NAMALWA (cell line): ENCODE measurements around the gene DLG3.
"Not testable (repeated sequence)": the region's sequence is repeated elsewhere in the genome, so short reads cannot be mapped to it uniquely, and the experiment has no call there.

ENCODE experiments used
- DNase-seq: peaks from one replicate; pipeline ENCODE4 v3.0.0-alpha.2; 2015; ENCODE audit warnings: low spot score

Gene DLG3

DNA sequence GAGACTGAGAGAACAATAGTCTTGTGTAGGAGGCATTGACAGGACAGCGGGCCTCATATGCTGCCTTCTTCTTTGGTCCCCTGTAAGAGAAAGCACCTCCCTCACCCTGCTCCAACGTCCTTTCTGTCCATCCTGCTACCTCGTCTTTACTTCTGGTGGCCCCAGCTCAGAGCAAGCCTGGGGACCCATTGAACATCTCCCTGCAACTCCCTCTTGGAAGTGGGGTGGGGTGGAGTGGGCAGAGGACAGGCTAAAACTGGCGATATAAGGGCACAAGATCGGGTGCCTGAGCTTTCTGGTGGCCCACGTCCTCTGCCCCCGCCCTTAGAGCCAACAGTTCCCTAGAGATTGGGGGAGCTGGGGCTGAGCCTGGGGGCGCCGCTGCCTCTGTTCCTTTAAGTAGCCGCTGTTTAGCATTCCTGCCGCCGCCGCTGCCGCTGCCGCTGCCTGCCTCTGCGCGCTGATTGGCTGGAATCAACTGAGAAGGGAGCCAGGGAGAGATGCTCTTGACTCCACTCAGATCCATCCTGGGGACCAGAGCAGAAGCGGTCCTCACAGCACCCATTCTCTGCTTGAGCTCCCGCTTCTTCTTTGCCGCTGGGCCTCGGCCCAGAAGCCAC lies at the start of gene DLG3:
Gene DLG3, plus strand, starts transcription at position 510 of the 620 bp plus-strand sequence. CDS start 367 bp downstream, outside the sequence.
- DNase-seq = no peak

DNA sequence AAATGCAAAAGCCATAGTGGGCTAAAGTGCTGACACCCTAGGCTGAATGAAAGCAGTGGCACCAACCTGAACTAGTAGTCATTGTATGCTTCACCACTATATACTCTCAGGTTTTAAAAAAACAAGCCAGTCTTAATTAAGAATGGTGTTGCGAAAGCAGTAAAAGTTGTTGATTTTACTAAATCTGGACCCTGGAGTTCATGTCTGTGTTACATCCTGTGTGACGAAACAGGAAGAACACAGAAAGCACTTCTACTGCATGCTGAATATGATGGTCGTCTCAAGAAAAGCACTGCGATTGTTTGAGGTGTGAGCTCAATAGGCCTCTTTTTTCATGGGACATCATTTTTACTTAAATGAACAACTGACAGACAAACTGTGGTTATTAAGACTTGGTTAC lies 45.7 kb upstream of the DLG3 start:
- peak; percentile 45 for DNase-seq

DNA sequence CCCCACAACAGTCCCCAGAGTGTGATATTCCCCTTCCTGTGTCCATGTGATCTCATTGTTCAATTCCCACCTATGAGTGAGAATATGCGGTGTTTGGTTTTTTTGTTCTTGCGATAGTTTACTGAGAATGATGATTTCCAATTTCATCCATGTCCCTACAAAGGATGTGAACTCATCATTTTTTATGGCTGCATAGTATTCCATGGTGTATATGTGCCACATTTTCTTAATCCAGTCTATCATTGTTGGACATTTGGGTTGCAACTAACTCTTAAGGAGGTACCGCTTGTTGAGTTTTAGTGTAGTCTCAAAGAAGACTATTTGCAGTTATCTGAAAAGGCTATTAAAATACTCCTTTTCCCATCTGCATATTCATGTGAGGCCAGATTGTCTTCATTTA lies 44.5 kb upstream of the DLG3 start:
- not testable (repeated sequence) for DNase-seq

DNA sequence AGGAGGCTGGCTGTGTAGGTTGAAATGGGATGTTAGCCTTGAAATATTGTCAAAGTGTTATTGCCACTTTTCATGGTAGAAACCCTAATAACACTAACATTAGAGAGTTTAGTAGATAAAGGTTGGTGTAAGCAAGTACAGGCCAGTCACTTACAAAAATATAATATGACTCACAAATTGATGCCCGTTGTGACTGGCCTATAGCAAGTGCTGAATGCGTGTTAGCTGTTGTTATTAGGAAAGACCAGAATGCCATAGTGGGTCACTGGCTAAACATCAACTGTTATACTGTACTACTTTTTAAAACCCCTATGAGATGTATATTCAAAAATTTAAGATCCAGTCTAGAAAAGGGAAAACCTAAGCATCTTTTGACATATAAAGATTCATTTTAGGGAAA lies 41.9 kb upstream of the DLG3 start:
- DNase-seq = no peak

DNA sequence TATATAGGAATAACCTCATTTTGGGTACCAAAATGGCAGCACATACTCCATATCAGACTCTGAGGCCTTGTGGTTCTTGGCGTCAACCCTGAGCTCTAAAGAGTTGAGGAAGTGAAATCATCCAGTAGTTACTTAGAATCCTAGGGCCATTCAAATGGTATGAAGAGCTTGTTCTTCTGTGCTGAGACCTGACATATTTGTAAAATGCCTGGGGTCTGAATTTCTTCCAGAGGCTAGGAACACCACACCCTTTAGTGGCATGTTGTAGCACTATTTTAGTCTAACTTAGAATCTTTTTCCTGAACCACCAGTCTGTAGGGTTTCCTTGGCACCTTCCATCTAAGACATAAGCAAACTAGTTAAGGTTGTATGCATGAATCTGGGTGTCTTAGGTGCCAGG lies 39.6 kb upstream of the DLG3 start:
- DNase-seq = no peak

DNA sequence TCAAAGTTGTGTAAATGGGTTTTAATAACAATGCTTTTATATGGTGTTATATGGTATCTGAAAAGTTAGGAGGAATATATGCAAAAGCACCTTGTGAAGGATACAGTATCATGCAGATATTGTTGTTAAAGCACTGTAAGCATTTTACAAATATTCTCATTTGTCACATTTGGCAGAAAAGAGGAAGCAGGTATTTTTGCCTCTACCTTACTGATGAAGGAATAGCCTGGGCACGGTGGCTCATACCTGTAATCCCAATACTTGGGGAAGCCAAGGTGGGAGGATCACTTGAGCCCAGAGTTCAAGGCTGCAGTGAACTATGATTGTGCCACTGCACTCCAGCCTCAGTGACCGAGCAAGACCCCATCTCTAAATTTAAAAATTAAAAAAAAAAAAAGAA lies 33.7 kb upstream of the DLG3 start:
- DNase-seq = no peak

DNA sequence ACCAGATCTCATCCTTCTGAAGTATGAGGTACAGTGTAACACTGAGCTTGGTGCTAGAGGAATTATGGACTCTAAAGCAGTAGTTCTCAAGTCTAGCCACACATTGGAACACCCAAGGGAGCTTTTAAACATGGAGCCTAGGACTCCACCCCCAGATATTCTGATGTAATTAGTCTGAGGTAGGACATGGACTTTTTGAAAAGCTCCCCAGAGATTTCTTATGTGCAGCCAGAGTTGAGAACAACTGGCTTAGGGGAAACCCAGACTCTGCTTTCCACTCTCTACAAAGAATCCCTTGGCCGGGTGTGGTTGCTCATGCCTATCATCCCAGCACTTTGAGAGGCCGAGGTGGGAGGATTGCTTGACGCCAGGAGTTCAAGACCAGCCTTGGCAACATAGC lies 33.2 kb upstream of the DLG3 start:
- DNase-seq = no peak

DNA sequence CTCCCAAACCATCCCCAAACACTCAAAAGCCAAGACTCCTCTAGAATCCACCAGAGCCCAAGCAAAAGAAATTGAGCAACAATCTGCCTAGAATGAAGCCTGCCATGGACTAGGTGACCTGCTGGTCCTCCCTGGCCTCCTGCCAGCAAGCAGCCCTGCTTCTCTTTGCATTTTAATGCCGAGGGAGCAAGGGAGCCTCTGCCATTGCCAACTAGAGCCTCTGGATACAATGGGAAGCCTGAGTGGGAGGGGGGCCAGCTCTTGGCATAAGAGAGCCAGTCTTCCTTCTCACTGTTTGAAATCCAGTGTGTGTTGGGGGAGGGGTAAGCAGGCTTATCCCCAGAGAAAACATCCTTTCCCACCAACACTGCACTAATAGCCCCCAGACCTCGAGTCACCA lies 23.0 kb upstream of the DLG3 start:
- DNase-seq = no peak

DNA sequence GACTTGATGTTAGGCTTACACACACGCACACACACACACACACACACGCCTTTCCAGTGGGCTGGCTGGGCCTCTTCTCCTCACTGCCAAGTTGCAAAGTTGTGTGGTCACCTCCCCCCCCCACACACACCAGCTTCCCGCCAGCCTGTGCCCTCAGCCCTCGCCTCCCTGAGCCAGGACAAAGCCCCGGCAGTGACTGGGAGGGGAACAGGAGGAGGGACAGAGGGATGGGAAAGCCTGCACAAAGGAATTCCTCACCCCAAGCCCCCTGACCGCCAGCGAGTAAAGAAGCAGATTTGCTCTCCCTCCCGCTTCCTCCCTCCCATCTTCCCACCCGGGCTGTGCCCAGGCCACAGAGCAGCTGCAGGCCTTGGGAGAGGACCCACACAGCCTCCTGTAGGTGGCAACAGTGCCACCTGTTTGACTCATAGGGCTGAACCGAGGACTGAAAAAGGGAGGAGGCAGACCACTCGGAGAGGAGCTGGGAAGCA lies 21.7 kb upstream of the DLG3 start, which contains the start of gene GDPD2:
Gene GDPD2, plus strand, starts transcription at position 464 of the 491 bp plus-strand sequence. CDS start 1,671 bp downstream, outside the sequence.
- no peak for DNase-seq

DNA sequence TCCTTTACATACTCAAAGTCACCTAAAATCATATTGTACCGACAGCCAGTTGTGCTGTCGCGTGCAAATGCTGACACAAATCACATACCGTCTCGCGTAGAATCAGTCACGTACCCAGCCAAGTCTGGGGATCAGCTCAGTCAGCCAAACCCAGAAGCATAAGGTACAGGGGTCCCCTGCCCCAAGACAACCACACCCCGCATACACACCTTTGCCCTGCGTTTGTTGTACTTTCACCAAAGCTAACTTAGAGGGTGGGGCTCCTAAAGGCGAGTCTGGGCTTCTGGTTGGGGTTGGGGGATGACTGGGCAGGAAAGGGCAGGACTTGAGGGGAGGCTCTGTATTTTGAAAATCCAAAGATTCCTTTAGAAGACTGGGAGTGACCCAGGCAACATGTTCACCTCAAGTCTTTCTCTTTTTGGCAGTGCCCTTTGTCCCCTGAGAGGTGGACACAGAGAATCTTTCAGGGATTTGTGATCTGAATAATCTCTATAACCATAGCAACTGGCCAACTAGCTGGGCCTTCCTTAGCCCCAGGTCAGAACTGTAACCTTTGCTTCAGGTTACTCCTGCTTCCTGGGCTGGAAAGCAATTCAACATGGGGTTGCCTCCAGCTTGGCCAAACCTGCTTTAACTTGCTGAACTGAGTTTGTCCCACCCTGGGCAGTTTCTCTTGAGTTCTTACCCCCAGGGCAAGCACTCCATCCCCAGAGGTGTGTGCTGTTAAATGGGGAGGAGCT lies 20.5 kb upstream of the DLG3 start:
- no peak for DNase-seq

DNA sequence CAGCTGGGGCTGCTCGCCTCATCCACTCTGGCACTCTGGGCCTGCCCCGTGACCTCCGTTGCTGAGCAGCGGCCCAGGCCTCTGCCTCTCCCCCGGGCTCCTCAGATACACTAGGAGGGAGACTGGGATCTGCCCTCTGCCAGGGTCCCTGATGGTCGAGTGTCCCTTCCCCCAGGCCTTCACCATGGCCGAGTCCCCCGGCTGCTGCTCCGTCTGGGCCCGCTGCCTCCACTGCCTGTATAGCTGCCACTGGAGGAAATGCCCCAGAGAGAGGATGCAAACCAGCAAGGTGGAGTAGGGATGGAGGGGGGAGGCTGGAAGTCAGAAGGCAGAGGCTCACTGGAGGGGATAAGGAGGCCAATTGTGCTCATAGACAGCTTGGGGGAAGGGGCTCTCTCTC lies 19.8 kb upstream of the DLG3 start:
- DNase-seq = no peak

DNA sequence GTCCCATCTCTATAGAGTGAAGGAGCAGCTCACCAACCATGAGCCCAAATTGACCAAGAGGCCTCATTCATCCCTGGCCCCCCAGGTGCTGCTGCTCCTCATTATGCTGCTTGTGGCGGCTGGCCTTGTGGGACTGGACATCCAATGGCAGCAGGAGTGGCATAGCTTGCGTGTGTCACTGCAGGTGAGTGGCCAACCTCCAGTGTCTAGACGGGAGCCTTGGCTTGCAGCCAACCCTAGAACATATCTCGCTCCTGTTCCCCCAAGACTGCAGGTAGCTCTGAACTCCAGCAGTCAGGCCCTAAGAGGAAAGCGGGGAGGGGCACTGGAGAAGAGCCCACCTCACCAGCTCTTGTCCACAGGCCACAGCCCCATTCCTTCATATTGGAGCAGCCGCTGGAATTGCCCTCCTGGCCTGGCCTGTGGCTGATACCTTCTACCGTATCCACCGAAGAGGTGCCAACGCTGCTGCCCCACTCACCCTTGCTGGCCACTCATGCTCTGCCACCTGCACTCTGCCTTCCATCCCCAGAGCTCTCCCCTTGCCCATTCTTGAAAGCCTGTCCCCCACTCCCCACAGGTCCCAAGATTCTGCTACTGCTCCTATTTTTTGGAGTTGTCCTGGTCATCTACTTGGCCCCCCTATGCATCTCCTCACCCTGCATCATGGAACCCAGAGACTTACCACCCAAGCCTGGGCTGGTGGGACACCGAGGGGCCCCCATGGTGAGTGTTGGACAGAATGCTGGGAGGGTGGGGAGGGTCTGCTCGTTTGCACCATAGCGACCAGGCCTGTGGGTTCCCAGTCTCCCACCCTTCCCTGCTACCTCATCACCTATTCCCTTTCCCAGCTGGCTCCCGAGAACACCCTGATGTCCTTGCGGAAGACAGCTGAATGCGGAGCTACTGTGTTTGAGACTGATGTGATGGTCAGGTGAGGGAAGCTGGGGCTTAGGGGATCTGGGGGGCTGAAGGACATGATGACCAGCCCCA lies 18.1 kb upstream of the DLG3 start:
- no peak for DNase-seq

DNA sequence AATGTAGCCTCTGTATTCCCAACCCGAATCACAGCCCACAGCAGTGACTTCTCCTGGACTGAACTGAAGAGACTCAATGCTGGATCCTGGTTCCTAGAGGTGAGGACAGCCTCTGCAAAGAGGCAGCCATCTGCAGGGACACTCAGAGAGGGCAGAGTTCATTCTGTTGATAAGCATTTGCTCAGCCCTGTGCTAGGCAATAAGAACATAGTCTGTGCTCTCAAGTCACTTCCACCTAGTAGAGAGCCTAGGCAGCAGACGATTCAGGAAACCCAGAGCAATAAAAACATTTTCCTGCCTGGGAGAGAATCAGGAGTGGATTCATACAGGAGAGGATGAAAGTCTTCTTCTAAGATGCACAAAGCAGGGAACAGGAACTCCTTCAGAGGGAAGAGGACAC lies 17.3 kb upstream of the DLG3 start:
- no peak for DNase-seq

DNA sequence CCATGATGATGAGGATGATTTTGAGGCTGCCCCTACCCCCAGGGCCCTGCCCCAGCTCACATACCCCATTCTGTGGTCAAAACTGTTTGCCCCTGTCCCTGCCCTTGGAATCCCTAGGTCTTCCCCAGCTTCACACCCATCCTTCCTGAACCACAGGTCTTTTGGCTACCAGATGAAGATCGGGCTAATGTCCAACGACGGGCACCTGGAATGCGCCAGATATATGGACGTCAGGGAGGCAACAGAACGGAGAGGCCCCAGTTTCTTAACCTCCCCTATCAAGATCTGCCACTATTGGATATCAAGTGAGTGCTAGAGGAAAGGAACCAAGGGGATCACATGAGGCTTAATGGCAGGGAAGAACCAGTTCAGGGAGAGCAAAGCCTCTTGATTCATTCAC lies 14.9 kb upstream of the DLG3 start:
- DNase-seq = no peak

DNA sequence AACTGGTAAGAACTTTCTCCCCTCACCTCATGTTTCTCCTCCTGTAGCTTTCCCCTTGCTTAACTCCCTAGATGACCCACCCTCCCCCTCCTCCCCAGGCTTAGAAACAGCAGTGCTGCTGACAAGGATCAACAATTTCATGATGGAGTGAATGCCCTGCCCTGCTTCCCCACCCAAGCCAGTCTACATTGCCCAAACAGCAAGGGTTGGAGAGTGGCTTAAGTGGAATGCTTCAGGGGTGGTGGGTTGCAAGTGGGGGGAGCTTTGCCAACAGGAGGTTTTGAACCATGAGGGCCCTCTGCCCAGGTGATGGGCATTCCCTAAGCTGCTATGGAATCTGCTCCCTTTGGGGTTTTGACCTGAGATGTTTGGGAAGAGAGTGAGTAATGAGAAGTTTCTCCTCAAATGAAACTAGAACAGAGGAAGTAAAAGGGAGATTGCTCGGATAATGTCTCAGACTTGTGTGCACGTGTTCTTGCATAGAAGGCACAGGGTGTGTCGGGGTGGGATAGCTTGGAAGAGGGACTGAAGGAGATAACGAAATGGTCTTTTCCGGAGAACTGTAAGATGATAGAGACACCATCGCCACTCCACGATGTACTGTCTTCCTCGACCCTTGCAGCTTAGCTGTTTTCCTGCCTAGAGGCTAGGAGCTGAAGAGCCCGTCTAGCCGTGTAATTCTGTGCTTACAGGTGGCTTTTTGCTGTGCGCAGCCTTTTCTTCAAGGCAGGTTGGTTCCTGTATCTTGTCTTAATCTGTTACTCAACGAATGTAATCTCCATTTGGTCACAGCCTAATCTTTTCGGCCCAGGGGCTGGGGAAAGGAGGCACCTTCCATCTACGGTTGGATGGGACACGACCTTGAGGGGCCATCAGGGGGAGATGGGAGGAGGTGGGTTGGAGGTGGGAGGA lies 11.4 kb upstream of the DLG3 start:
- DNase-seq = no peak

DNA sequence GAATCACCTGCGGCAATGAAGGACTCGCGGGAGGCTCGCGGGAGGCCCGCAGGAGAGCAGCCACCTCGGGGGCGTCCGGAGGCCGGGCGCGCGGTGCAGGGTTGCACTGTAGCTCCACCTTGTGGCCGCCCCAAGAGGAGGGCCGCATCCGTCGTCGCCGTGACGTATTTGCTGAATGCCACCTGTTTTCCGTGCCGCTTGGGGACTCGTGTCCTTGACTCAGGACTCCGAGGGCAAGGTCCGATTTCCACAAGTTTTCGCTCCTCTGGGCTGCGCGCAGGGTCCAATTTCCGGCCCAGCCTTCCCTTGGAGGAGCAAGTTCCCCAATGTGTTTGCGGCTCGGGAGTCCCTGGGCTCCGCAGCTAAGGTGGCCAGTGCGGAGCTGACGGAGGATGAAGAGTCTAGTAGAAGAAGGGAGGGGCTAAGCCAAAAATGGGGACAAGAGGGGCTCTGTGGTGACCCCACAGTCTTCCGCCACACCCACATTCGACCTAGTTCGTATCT lies 10.7 kb upstream of the DLG3 start:
- DNase-seq = peak; percentile 76

DNA sequence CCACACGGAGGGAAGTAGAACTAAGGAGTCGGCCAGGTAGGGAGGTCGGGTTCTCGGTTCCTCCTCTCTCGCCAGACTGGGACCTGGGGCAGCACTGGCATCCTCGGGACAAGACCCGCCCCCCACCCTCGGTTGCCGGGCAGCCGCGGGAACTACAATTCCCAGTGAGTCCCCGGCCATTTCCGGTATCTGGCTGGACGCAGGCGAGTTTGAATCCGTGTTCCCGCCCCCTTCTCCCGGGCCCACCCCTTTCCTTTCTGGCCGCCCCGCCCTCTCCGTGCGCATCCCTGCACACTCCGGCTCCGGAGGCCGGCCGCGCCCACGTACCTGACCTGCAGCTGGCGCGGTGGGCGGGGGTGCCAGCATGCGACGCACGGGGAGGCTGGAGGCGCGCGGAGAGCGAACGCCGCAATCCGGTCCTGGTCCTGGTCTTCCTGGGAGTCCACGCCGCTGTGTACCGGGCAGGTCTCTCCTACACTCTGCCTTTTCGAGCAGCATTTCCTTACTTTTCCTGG lies 10.2 kb upstream of the DLG3 start:
- peak; percentile 50 for DNase-seq

DNA sequence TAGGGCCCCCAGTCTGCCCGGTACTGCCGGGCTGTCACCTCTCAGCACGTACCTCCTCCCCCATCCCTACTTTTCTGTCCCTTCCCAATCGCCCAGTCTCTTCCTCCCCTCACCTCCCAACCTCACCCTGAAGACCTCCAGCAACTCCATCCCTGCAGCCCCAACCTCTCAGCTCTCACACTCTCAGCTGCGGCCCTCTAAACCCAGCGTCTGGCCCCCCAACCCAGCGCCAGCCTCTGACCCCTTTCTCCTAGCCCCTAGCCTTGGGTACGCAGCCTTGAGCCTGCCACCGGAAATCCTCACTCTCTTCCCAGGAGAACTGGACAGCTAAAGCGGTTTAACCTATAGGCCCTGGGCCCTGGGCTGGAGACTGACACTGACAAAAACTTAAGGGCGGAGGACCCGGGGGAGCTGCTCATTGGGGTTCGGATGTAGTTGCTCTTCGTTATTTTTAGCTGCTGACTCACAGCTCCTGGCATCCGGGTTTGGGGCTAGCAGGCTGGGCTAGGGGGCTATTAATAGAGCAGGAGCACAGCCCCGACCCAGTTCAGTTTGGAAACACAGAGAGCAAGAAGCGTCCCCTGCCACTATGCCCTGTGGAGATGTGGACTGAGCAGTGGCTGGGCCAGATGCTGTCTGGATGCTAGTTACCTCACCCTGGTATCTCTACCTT lies 9.6 kb upstream of the DLG3 start:
- DNase-seq = no peak

DNA sequence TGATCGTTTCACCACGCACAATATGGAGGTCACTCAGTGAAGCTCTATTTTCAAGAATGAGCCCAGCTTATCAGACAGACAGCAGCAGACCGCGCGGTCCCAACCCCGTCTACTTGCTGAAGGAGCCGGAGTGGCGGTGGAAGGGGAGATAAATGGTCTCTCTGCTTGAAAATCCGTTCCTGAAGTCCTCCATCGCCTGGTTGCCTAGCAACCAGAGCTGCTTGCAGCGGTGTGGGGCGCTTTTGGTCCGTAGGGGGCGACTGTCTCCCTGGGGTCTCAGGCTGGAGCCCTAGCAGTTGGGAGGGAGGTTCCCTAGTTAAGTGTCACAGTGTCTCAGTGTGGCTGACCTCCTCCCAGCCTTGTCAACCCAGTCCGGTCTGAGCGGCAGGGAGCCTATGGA lies 8.3 kb upstream of the DLG3 start:
- peak; percentile 42 for DNase-seq

DNA sequence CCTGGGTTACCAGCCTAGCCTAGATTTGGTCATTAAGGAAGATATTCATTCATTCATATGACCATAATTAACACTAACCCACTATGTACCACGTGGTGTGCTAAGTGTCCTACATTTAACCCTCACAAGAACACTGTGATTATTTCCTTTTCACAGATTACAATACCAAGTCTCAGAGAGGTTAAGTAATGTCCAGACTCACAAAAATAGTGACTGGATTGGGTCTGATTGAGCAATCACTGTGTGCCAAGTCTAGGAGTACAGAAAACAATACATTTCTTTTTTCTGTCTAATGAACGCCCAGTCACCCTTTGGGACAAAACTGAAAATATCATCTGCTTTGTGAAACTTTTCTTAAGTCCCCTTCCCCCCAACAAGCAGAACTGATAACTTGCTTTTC lies 7.6 kb upstream of the DLG3 start:
- no peak for DNase-seq
